ENCODE results near the gene RECK. TPM values are rescaled to one million over a fixed set of nuclear protein-coding genes. Genes with fewer than 3 reads are reported as not detected.

RECK gene
- total and polyA plus RNA-seq, 2 donors (not counting 1 experiment from before 2014, with no cell fraction given), result 98.4 to 212 TPM

GRCh38 chr9:36121971-36122370 is 85.3 kb downstream of the RECK start:
- H3K79me2 ChIP-seq (ENCODE audit: control insufficient read depth, insufficient read depth, low read length), result no peaks in the 10 kb centered on the region
- H3K4me3 ChIP-seq (replicated peaks in 1 of 4; ENCODE audit: control extremely low read depth in 1 of 4, insufficient read depth in 1 of 4, low read depth in 3 of 4, low read length in 4 of 4), result no peak overlapping the region
- H3K27me3 ChIP-seq (ENCODE audit: control insufficient read depth, insufficient read depth, low read length), result no peaks in the 10 kb centered on the region
- H3K9me3 ChIP-seq (ENCODE audit: control insufficient read depth, insufficient read depth, low read depth, low read length), result no peaks in the 10 kb centered on the region
- DNase-seq (ENCODE audit: low read depth in 2 of 2), result no peak
- H3K4me1 ChIP-seq (ENCODE audit: control insufficient read depth, extremely low read depth, insufficient read depth, low read length), result no peaks in the 10 kb centered on the region
- no peak overlapping the region for H3K4me2 ChIP-seq (ENCODE audit: extremely low read depth, insufficient read depth, low read length)
- no peak for TF ChIP-seq CTCF (conservative IDR thresholded peaks at IDR 0.05 in 1 of 2, IDR thresholded peaks at IDR 0.05 in 1 of 2; ENCODE audit: low read depth in 1 of 2, low read length in 2 of 2)
- TF ChIP-seq EZH2 (IDR thresholded peaks at IDR 0.05; ENCODE audit: low read length, missing control alignments), result no peak
- H3K36me3 ChIP-seq (ENCODE audit: control insufficient read depth, insufficient read depth, low read length), result peaks cover 25% of the 10 kb centered on the region
- H3K27ac ChIP-seq (ENCODE audit: insufficient read depth, low read length), result no peak overlapping the region
- H2AFZ ChIP-seq (ENCODE audit: low read length), result no peak overlapping the region
- no peak overlapping the region for H3K9ac ChIP-seq (ENCODE audit: insufficient read depth, low read length)
- peaks cover 2% of the 10 kb centered on the region for H4K20me1 ChIP-seq (ENCODE audit: control insufficient read depth, extremely low read depth, insufficient read depth, low read length)

- H3K27ac ChIP-seq (ENCODE audit: insufficient read depth, low read length), result no peak overlapping the region
- H3K4me2 ChIP-seq (ENCODE audit: extremely low read depth, insufficient read depth, low read length), result no peak overlapping the region
- no peak overlapping the region for H3K4me3 ChIP-seq (replicated peaks in 1 of 4; ENCODE audit: control extremely low read depth in 1 of 4, insufficient read depth in 1 of 4, low read depth in 3 of 4, low read length in 4 of 4)
- H2AFZ ChIP-seq (ENCODE audit: low read length), result no peak overlapping the region
- no peak for DNase-seq (ENCODE audit: low read depth in 2 of 2)
- H3K36me3 ChIP-seq (ENCODE audit: control insufficient read depth, insufficient read depth, low read length), result peaks cover 24% of the 10 kb centered on the region
- no peaks in the 10 kb centered on the region for H3K9me3 ChIP-seq (ENCODE audit: control insufficient read depth, insufficient read depth, low read depth, low read length)
- no peaks in the 10 kb centered on the region for H3K4me1 ChIP-seq (ENCODE audit: control insufficient read depth, extremely low read depth, insufficient read depth, low read length)
- peaks cover 2% of the 10 kb centered on the region for H4K20me1 ChIP-seq (ENCODE audit: control insufficient read depth, extremely low read depth, insufficient read depth, low read length)
- no peak for TF ChIP-seq EZH2 (IDR thresholded peaks at IDR 0.05; ENCODE audit: low read length, missing control alignments)
- TF ChIP-seq CTCF (conservative IDR thresholded peaks at IDR 0.05 in 1 of 2, IDR thresholded peaks at IDR 0.05 in 1 of 2; ENCODE audit: low read depth in 1 of 2, low read length in 2 of 2), result no peak
- no peaks in the 10 kb centered on the region for H3K27me3 ChIP-seq (ENCODE audit: control insufficient read depth, insufficient read depth, low read length)
- no peak overlapping the region for H3K9ac ChIP-seq (ENCODE audit: insufficient read depth, low read length)
- no peaks in the 10 kb centered on the region for H3K79me2 ChIP-seq (ENCODE audit: control insufficient read depth, insufficient read depth, low read length)
Measured at GRCh38 chr9:36123515-36123914, 86.8 kb downstream of the RECK start.

- Histone ChIP-seq H3K4me1 (ENCODE audit: control insufficient read depth, extremely low read depth, insufficient read depth, low read length) (no peaks in the 10 kb centered on the region), H3K4me2 (ENCODE audit: extremely low read depth, insufficient read depth, low read length) (no peak overlapping the region), H3K79me2 (ENCODE audit: control insufficient read depth, insufficient read depth, low read length) (no peaks in the 10 kb centered on the region), H3K4me3 (replicated peaks in 1 of 4; ENCODE audit: control extremely low read depth in 1 of 4, insufficient read depth in 1 of 4, low read depth in 3 of 4, low read length in 4 of 4) (no peak overlapping the region), H3K27me3 (ENCODE audit: control insufficient read depth, insufficient read depth, low read length) (no peaks in the 10 kb centered on the region), H3K36me3 (ENCODE audit: control insufficient read depth, insufficient read depth, low read length) (peaks cover 20% of the 10 kb centered on the region), H3K9me3 (ENCODE audit: control insufficient read depth, insufficient read depth, low read depth, low read length) (no peaks in the 10 kb centered on the region), H4K20me1 (ENCODE audit: control insufficient read depth, extremely low read depth, insufficient read depth, low read length) (peaks cover 2% of the 10 kb centered on the region), H3K9ac (ENCODE audit: insufficient read depth, low read length) (no peak overlapping the region), H2AFZ (ENCODE audit: low read length) (no peak overlapping the region), H3K27ac (ENCODE audit: insufficient read depth, low read length) (no peak overlapping the region)
- DNase-seq (ENCODE audit: low read depth in 2 of 2), result no peak
- TF ChIP-seq CTCF (conservative IDR thresholded peaks at IDR 0.05 in 1 of 2, IDR thresholded peaks at IDR 0.05 in 1 of 2; ENCODE audit: low read depth in 1 of 2, low read length in 2 of 2), result no peak
- no peak for TF ChIP-seq EZH2 (IDR thresholded peaks at IDR 0.05; ENCODE audit: low read length, missing control alignments)
Measured at GRCh38 chr9:36125062-36125855, 88.5 kb downstream of the RECK start.
